HepG2 (cell line): ENCODE results near the gene BCAS3. TPM values are rescaled to one million over a fixed set of nuclear protein-coding genes. Genes with fewer than 3 reads are reported as not detected.

Experiments
- ATAC-seq: fragments of 200-7000 bp; cut with Tn5 transposase; 3 replicates; pipeline ENCODE4 v1.9.1; 2020; ENCODE audit warnings: mild to moderate bottlenecking, moderate library complexity
- BruUV-seq: library from RNA; stranded (reverse); fragments of 400-500 nt; replicated peaks from 2 replicates; lab custom pipeline; 2021; lab: Mats Ljungman, UMichigan
- CTCF ChIA-PET: fragments of 300-600 bp; formaldehyde crosslinking; extraction: SDS; loops from one replicate; lab custom pipeline; 2021; ENCODE audit warnings: low total read pairs, inconsistent platforms, low intra/inter-chr PET ratio; lab: Yijun Ruan, JAX
- POLR2A ChIA-PET: fragments of 350-600 bp; sonication (Branson Sonifier 250); formaldehyde crosslinking; loops from one replicate; lab custom pipeline; 2020; ENCODE audit warnings: antibody characterized with exemption, inconsistent platforms; lab: Yijun Ruan, JAX
- DNase-seq: peaks from one replicate; pipeline ENCODE4 v3.0.0-alpha.2; 2015; ENCODE audit warnings: low spot score
- FAIRE-seq: peaks from 3 replicates; lab custom pipeline; 2011; peaks lifted over from hg19 to GRCh38; lab: Jason Lieb, UNC
- H2AFZ ChIP-seq: one replicate; pipeline ENCODE4 v1.6.1; 2011; ENCODE audit warnings: low read length, inconsistent platforms
- H3K27ac ChIP-seq: fragments of 300-600 bp; 3 replicates; pipeline ENCODE4 v1.8.0; 2011; ENCODE audit warnings: mixed run types, mild to moderate bottlenecking, mixed read lengths, low read length, inconsistent platforms; ENCODE audit not compliant: insufficient read depth; ENCODE audit errors: extremely low read length
- H3K27me3 ChIP-seq, 2 experiments: fragments of 200-600 bp in 1 of 2; 2 replicates in 1 of 2; 3 replicates in 1 of 2; pipeline versions ENCODE4 v1.6.0 to v1.8.0; 2011; ENCODE audit warnings: low read length in 2 of 2, mild to moderate bottlenecking in 2 of 2, moderate library complexity in 2 of 2, inconsistent platforms in 1 of 2; ENCODE audit not compliant: insufficient read depth in 2 of 2, control insufficient read depth in 1 of 2
- H3K36me3 ChIP-seq, 2 experiments: fragments of 200-600 bp in 1 of 2; replicated peaks in 1 of 2; 2 replicates in 1 of 2; 3 replicates in 1 of 2; pipeline versions ENCODE4 v1.5.1 to v1.8.0; 2011; ENCODE audit warnings: low read length in 2 of 2, inconsistent platforms in 1 of 2; ENCODE audit not compliant: insufficient read depth in 2 of 2, control insufficient read depth in 1 of 2
- H3K4me1 ChIP-seq: 2 replicates; pipeline ENCODE4 v1.5.1; 2012; ENCODE audit warnings: low read length, inconsistent platforms; ENCODE audit not compliant: insufficient read depth
- H3K4me2 ChIP-seq: 2 replicates; pipeline ENCODE4 v1.6.0; 2011; ENCODE audit warnings: low read depth, low read length, inconsistent platforms
- H3K4me3 ChIP-seq, 3 experiments: fragments of 200-600 bp in 1 of 3; sonication (generic), shearing (Covaris generic) in 1 of 3; replicated peaks in 1 of 3; 2 replicates each; pipeline ENCODE4 v1.5.1; 2011 to 2016; ENCODE audit warnings: low read length in 3 of 3, inconsistent platforms in 2 of 3, low read depth in 2 of 3, mild to moderate bottlenecking in 2 of 3, control low read depth in 1 of 3, mixed read lengths in 1 of 3; ENCODE audit not compliant: insufficient read depth in 1 of 3
- H3K79me2 ChIP-seq: one replicate; pipeline ENCODE4 v1.6.1; 2011; ENCODE audit warnings: low read length, inconsistent platforms; ENCODE audit not compliant: insufficient read depth
- H3K9ac ChIP-seq: 2 replicates; pipeline ENCODE4 v1.6.0; 2011; ENCODE audit warnings: mild to moderate bottlenecking, low read depth, low read length, inconsistent platforms; ENCODE audit not compliant: insufficient read depth
- H3K9me3 ChIP-seq: 2 replicates; pipeline ENCODE4 v1.5.1; 2012; ENCODE audit warnings: mild to moderate bottlenecking, low read length
- H4K20me1 ChIP-seq: 2 replicates; pipeline ENCODE4 v1.6.0; 2011; ENCODE audit warnings: inconsistent platforms, mild to moderate bottlenecking, low read length, moderate library complexity; ENCODE audit not compliant: insufficient read depth
- SKI ChIP-seq: fragments of 450-650 bp; IDR thresholded peaks from one replicate; pipeline ENCODE4 v1.6.1; 2018; ENCODE audit warnings: mild to moderate bottlenecking; ENCODE audit not compliant: partially characterized antibody
- ZNF790 ChIP-seq: sonication (generic); formaldehyde crosslinking; IDR thresholded peaks from 2 replicates; pipeline ENCODE4 v1.8.0; 2022; ENCODE audit warnings: missing genetic modification reagents, mild to moderate bottlenecking, borderline replicate concordance
- WGBS: methylation state at CpG from one replicate; pipeline ENCODE4 v1.1.6; 2017; ENCODE audit warnings: low lambda C conversion rate; 5-methylcytosine and 5-hydroxymethylcytosine counted together
- in situ Hi-C: cut with HindIII; loops from 2 replicates; pipeline ENCODE4 v1.10.0; 2017; ENCODE audit warnings: low pct_unique_long_range_greater_than_20kb; ENCODE audit not compliant: extremely low pct_ligation_motif_present
- intact Hi-C: fragments of 100-400 bp; cut with micrococcal nuclease; formaldehyde crosslinking; loops from one replicate; pipeline ENCODE4 v1.10.0; 2022; ENCODE audit not compliant: unreplicated experiment
- polyA plus RNA-seq, 8 experiments: library from polyadenylated mRNA; depleted of rRNA in 3 of 8; stranded (reverse) in 7 of 8; unstranded in 1 of 8; fragments of >200 nt; fragmentation: Illumina TruSeq in 4 of 8; extraction: Trizol in 4 of 8; gene quantifications; 2 replicates each; pipeline versions ENCODE4 v1.2.1 to v1.2.3, GENCODE V29; 2011 to 2016; ENCODE audit warnings: low read depth in 4 of 8, missing spikeins in 1 of 8, mixed read lengths in 1 of 8; ENCODE audit not compliant: insufficient read depth in 1 of 8
- total RNA-seq, 5 experiments: library from RNA; depleted of rRNA; stranded (reverse); fragments of >200 nt; fragmentation: Illumina TruSeq; extraction: Trizol; gene quantifications; 2 replicates each; pipeline ENCODE4 v1.2.3, GENCODE V29; 2016; ENCODE audit warnings: low read depth in 1 of 5
- TF ChIP-seq, protein P1 (sequence below): sonication (generic); formaldehyde crosslinking; IDR thresholded peaks from 2 replicates; pipeline ENCODE4 v1.5.1; 2020; ENCODE audit warnings: mild to moderate bottlenecking, missing genetic modification reagents, borderline replicate concordance
- TF ChIP-seq, protein P2 (sequence below), 2 experiments: fragments of 450-650 bp in 1 of 2; sonication (generic) in 1 of 2; formaldehyde crosslinking; IDR thresholded peaks; 2 replicates each; pipeline versions ENCODE4 v1.5.0 to v1.8.0; 2020 to 2022; ENCODE audit warnings: mild to moderate bottlenecking in 1 of 2, missing genetic modification reagents in 1 of 2

Gene BCAS3
- total and polyA plus RNA-seq, 2 of the 13 experiments (the other 11 are each of a cell fraction or from before 2014, with no cell fraction given) = 10.7 to 11.2 TPM

GRCh38 chr17:61155590-61156237, 478.1 kb downstream of the BCAS3 start (continued):
- no peak for TF ChIP-seq SKI
- TF ChIP-seq, protein P1, sequence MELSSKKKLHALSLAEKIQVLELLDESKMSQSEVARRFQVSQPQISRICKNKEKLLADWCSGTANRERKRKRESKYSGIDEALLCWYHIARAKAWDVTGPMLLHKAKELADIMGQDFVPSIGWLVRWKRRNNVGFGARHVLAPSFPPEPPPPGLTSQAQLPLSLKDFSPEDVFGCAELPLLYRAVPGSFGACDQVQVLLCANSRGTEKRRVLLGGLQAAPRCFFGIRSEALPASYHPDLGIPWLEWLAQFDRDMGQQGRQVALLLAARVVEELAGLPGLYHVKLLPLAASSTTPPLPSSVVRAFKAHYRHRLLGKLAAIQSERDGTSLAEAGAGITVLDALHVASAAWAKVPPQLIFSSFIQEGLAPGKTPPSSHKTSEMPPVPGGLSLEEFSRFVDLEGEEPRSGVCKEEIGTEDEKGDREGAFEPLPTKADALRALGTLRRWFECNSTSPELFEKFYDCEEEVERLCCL (CRISPR knock-in tag) = no peak

DNA sequence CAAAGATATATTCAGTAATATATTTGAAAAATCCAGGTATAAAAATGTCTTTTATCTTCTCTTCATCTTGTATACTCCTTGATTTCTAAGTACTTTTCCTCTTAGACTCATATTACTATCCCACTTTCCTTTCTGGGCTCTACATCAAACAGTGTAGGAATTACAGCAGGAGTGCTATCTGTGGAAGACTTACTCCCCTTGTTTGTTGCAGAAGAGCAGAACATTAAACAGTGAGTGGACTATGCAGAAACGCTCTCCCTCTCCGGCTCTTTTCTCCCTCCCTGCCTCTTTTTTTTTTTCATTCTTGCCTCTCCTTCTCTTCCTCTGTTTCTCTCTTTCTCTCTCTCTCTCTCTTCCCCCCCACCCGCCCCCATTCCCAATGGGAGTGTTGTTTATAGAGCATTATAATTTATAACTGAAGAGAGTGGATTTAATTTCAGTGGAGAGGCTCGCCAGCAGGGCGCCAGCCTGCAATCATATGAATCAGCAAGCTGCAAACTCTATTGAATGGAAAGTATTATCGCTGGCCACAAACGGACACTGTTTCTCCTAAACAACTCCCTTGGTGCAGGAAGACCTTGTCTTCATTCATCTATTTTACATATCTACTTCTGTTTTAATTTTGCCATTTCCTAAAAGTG, 479.7 kb downstream of the BCAS3 start:
- no peak overlapping the region for H3K9ac ChIP-seq
- DNase-seq = no peak
- no peaks in the 10 kb centered on the region for H3K27me3 ChIP-seq
- no peak for FAIRE-seq
- TF ChIP-seq, protein P2, sequence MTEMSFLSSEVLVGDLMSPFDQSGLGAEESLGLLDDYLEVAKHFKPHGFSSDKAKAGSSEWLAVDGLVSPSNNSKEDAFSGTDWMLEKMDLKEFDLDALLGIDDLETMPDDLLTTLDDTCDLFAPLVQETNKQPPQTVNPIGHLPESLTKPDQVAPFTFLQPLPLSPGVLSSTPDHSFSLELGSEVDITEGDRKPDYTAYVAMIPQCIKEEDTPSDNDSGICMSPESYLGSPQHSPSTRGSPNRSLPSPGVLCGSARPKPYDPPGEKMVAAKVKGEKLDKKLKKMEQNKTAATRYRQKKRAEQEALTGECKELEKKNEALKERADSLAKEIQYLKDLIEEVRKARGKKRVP (CRISPR knock-in tag; IDR thresholded peaks at IDR 0.05) = no peak
- no peak for TF ChIP-seq ZNF790 (CRISPR knock-in tag)
- POLR2A ChIA-PET = no interaction called here
- H3K4me3 ChIP-seq = no peak overlapping the region
- no TSS peak for BruUV-seq
- no peaks in the 10 kb centered on the region for H4K20me1 ChIP-seq
- H3K27ac ChIP-seq = no peak overlapping the region
- H3K79me2 ChIP-seq = no peaks in the 10 kb centered on the region
- no peaks in the 10 kb centered on the region for H3K36me3 ChIP-seq
- intact Hi-C loops (no loop called here), in situ Hi-C loops (no loop called here)
- 0 out of 2 replicates have a peak, but pooled peaks cover 4% of the 10 kb centered on the region for H3K4me1 ChIP-seq
- no peak overlapping the region for H3K4me2 ChIP-seq
- CTCF ChIA-PET = no interaction called here
- whole genome bisulfite sequencing = 48% methylated on average over 7 of the region's 7 CpGs
- no peaks in the 10 kb centered on the region for H3K9me3 ChIP-seq
- ATAC-seq = no peak
- H2AFZ ChIP-seq = no peak overlapping the region
